Measurements from ENCODE around the gene LRRC28.
A peak's percentile ranks its signal among the peaks of the same experiment; 100 is the strongest.
"Not testable (repeated sequence)": the region's sequence is repeated elsewhere in the genome, so short reads cannot be mapped to it uniquely, and the experiment has no call there.

LRRC28 gene

GRCh38 chr15:99345242-99345641 lies 94.0 kb downstream of the LRRC28 start:
- DNase-seq: no peak

DNA sequence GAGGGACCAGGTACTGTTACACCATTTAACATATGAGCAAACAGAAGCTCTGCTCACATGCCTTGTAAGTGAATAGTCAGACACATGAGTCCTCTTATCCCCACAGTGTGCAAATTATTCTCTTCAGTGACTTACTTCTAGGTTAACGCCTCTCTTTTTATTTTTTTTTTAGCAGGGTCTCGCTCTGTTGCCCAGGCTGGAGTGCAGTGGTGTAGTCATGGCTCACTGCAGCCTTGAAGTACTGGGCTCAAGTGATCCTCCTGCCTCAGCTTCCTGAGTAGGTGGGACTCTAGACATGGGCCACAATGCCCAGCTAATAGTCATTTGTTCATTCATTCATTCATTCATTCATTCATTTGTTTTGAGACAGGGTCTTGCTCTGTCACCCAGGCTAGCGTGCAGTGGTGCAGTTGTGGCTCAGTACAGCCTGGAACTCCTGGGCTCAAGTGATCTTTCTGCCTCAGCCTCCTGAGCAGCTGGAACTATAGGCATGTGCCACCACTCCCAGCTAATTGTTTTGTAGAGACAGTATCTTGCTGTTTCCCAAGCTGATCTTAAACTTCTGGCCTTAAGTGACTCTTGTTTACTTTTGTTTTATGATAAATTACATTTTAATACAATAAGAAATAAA lies 94.7 kb downstream of the LRRC28 start:
- DNase-seq: no peak

DNA sequence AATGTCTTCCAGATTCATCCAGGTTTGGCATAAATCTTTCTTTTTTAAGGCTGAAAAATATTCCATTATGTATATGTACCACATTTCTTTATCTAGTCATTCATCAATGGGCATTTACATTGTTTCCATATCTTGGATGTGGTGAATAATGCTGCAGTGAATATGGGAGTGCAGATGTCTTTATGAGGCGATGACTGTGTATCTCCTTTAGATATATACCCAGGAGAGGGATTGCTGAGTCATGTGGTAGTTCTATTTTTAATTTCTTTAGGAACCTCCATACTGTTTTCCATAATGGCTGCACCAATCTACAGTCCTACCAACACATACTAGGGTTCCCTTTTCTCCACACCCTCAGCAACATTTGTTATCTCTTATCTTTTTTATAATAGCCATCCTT lies 96.3 kb downstream of the LRRC28 start:
- no peak for DNase-seq

DNA sequence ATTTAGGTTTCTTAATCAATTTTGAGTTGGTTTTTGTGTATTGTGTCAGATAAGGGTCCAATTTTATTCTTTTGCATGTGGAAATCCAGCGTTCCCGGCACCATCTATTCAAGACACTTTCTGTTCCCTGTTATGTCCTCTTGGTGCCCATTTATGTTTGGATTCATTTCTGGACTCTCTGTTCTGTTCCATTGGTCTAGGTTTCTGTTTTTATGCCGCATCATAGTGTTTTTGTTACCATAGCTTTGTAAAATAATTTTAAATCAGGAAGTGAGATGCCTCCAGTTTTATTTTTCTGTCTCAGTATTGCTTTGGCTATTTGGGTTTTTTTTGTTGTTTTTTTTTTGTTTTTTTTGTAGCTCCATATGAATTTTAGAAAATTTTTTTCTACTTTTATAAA lies 97.1 kb downstream of the LRRC28 start:
- DNase-seq: no peak

- no peak for DNase-seq
Measured at GRCh38 chr15:99350408-99350807, 99.1 kb downstream of the LRRC28 start.

DNA sequence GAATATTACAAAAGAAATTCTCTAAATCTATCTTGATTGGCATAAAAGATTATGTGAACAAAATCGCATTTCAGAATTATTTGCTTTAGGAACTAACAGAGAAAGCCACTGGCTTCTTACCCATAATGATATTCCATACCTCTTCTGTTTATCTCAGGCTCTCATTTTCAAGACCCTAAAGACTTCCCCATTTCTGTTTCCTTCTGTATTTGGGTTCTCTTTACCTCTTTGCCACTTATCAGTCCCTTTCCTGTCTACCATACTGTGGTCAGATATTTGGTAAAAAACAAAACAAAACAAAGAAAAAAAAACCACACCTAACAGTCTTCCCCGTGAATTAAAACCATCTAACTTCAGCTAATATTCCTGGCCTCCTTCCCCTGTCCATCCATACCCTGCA lies 108.5 kb downstream of the LRRC28 start:
- no peak for DNase-seq

- DNase-seq: no peak
Measured at GRCh38 chr15:99361545-99362185, 110.4 kb downstream of the LRRC28 start.

- no peak for DNase-seq
Measured at GRCh38 chr15:99365242-99365641, 114.0 kb downstream of the LRRC28 start.

GRCh38 chr15:99366013-99366412 lies 114.7 kb downstream of the LRRC28 start:
- no peak for DNase-seq

- no peak for DNase-seq
Measured at GRCh38 chr15:99368743-99369142, 117.5 kb downstream of the LRRC28 start.

DNA sequence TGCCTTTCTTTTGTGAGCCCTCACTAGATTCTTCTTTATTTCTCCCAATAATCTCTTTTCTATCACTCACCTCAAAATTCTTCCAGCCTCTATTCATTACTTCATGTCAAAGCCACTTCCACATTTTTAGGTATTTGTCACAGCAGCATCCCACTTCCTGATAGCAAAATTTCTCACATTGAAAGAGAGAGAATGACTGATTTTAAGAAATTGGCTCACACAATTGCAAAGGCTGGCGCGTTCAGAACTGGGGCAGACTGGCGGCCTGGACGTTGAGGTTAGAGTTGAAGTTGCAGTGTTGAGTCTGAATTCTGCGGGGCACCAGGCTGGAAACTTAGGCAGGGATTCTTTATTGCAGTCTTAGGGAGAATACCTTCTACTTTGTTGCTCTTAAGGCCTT lies 117.9 kb downstream of the LRRC28 start:
- DNase-seq: no peak

DNA sequence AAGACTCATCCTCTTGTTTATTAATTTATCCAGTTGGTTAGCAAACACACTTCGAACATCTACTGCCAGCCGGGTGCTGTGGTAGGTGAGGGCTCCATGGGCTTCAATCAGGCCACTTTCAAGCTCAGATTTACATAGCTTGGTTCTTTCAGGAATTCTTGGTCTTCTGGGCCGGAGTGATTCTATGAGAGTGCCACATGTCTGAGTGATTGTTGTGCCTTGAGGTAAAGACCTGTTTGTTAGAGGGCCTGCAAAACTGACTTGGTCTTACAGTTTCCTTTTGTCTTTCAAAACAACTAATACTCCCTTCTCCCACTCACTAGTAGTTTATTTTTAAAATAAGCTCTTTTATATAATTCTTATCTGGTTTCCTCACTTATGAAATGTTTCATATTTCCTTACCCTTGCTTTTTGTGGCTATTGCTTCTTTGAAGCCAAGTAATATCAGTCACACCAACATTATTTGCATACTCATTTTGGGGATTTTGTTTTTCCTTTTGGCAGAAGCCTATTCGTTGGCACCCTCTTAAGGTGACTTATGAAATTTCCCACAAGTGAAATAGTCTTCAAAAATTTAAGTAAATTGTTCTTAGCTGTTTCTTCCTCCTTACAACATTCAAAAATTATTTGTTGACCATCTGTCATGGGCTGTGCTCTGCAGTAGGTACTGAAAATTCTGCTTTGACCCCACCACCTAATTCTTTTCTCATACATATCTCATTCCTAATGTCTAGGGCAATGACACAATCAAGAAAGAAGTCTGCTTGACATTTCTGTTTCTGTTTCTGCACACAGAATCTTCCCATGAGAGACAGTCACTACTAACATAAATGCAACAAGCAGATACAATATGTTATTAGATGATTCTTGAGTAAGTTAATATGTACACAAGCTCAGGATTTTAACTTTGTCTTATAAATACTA lies 120.2 kb downstream of the LRRC28 start:
- no peak for DNase-seq

GRCh38 chr15:99385005-99385669 lies 133.9 kb downstream of the LRRC28 start:
- peak; percentile 41 for DNase-seq

DNA sequence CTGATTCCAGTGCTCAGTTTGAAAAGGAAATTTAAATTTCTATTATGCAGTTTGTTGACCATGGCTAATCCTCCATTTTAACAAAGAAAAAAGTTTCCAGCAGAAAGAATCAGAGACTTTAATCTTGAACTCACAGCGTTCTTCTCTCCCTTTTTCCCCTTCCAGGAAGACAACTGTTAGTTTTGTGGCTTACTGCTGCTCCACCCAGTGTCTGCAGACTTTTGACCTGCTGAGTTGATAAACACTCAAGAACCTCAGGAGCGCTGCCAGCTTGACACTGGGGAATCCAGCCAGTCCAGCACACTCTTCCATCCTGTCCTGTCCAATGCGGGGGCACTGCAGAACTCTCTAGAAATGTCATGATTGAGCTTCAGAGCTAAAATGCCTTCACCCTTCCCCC lies 134.6 kb downstream of the LRRC28 start:
- DNase-seq: peak; percentile 30

DNA sequence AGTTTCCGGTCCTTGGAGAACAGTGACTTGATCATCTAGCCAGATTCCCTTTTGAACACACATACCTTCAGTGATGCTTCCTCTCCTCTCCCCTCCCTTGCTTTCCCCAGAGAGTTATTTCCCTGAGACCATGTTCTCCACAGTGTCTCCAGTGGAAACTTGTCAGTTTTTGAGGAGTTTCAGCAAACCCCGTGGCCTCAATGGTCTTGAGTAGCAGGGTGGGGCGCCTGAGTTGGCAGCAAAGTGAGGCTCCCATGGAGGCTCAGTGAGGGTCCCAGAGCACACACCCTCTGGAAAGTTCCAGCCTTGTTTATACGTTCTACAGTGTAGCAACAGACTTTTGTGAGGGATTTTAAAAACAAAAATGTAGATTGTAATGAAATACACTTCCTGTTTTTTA lies 135.1 kb downstream of the LRRC28 start:
- no peak for DNase-seq

GRCh38 chr15:99387421-99388168 lies 136.3 kb downstream of the LRRC28 start:
- no peak for DNase-seq

DNA sequence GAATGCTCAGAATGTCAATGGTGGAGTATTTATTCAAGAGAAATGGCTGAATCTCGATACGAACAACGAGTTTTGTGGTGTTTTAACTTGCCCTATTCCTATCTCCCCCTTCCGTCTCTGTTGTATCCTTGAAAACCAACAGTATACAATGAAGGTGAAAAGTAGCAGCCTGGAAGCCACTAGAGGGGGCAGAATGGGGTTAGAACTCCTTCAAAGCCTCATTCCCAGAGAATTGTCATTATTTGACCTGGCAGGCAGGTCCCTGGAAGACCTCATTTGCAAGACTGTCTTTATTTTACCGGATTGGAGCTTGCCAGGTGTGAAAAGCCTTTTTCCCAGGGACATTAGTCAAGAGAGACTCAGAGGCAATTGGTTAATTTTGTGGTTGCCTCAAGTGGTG lies 139.4 kb downstream of the LRRC28 start:
- DNase-seq: no peak

DNA sequence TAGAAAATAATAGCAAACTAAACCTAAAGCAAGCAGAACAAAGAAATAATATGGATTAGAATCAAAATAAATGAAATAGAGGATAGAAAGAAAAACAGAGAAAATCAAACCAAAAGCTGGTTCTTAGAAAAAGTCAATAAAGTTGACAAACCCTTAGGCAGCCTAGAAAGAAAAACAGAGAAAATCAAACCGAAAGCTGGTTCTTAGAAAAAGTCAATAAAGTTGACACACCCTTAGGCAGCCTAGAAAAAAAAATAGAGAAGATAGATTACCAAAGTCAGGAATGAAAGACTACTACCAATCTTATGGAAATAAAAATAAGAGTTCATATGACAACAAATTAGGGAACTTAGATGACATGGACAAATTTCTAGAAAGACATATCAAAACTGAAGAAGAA lies 142.4 kb downstream of the LRRC28 start:
- DNase-seq: no peak

DNA sequence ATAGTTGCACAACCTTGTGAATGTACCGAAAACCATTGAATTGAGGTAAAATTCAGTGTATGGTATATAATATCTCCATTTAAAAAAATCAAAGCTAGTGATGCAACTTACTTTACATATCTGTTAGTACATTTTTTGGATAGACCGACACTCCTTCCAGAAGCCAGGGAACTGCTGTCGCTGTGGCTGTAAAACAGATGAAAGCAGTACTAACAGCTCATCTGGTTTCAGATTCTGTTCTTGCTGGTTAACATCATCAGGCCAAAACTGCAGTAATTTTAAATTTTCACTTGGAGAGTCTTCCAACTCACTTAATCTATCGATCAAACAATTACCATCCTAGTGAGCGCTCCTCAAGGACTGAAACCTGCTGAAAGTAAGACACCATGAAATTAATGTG lies 145.1 kb downstream of the LRRC28 start:
- DNase-seq: no peak

DNA sequence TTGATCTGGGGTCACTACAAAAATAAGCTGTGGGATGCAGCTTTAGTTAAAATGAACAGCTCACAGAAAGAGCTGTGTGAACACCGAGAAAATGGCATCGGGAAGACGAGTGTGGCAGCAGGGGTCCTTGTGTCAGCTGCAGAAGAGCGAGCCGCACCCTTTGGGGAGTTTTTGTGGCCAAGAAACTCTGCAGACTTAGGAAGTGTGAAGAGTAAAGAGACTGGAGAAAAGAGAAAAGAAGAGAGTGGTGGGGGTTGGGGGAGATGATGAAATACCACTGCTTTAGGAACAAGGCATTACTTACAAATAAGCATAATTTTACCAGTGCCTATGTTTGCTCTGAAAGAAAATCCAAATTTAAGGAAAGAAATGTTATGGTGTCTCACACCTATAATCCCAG lies 147.8 kb downstream of the LRRC28 start:
- no peak for DNase-seq

- DNase-seq: no peak
Measured at GRCh38 chr15:99399618-99400017, 148.3 kb downstream of the LRRC28 start.

- DNase-seq: not testable (repeated sequence)
Measured at GRCh38 chr15:99401216-99401615, 149.9 kb downstream of the LRRC28 start.
